Measurements from ENCODE around the gene ZNF366.

The ZNF366 gene

DNA sequence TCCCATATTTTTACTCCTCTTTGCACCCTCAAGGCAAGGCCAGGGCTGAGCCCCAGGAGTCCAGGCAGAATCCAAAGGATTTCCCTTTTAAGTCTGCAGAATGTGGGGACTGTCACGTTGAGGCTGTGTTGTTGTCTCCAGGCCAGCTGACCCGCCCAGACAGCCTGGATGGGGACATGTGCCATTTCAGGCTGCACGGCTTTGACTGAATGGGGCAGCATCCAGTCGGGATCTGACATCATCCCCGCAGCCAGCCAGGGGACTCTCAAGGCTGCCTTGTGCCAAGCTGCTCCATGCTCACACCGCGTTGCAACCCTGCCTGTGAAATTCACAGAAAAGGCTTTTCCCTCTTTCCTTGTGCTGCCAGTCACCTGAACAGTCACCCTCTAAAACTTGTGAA, 2.2 kb upstream of the ZNF366 start:
- TF ChIP-seq, protein P1, sequence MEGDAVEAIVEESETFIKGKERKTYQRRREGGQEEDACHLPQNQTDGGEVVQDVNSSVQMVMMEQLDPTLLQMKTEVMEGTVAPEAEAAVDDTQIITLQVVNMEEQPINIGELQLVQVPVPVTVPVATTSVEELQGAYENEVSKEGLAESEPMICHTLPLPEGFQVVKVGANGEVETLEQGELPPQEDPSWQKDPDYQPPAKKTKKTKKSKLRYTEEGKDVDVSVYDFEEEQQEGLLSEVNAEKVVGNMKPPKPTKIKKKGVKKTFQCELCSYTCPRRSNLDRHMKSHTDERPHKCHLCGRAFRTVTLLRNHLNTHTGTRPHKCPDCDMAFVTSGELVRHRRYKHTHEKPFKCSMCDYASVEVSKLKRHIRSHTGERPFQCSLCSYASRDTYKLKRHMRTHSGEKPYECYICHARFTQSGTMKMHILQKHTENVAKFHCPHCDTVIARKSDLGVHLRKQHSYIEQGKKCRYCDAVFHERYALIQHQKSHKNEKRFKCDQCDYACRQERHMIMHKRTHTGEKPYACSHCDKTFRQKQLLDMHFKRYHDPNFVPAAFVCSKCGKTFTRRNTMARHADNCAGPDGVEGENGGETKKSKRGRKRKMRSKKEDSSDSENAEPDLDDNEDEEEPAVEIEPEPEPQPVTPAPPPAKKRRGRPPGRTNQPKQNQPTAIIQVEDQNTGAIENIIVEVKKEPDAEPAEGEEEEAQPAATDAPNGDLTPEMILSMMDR (IDR thresholded peaks at IDR 0.05; ENCODE audit: extremely low read depth, missing control alignments), result no peak
- DNase-seq (ENCODE audit: low spot score), result no peak

DNA sequence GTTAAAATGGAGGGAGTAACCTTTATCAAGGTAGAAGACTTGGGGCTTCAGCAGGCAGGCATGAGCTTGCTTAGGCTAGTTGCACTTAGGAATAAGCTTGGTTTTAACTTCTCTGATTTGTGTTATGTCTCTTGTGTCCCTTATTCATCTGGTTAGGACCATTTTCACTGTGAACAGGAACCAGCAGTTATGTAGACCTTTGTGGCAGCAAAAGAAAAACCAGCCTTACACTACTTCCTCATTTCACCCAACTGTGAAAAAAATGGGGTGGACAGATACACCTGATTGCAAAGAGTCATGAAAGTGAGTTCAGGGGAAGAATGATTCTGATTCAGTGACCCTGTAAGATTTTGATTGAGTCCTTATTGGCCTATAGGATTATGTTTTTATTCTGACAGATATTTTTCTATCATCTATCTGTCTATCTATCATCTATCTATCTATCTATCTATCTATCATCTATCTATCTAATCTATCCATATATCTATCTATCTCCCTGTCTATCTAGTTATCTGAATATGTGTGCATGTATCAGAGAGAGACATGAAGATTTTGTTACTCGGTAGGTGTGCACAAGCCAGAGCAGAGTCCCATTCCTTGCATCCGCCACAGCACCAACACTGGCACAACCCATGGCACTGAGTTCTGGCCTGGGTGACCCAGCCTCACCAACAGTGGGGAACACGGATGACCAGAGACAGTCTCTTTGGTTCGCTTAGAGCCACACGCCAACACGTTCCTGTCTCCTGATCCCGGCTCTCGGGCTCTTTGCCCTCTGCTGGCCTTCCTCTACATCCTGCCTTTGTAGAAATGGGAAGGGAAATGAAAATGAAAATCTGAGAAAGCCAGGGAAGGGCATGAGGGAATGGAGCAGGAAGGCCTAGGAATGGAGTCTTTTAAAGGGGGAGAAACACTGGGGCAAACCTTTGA, 1.3 kb upstream of the ZNF366 start:
- TF ChIP-seq, protein P1 (IDR thresholded peaks at IDR 0.05; ENCODE audit: extremely low read depth, missing control alignments), result no peak
- DNase-seq (ENCODE audit: low spot score), result peak; percentile 83

DNA sequence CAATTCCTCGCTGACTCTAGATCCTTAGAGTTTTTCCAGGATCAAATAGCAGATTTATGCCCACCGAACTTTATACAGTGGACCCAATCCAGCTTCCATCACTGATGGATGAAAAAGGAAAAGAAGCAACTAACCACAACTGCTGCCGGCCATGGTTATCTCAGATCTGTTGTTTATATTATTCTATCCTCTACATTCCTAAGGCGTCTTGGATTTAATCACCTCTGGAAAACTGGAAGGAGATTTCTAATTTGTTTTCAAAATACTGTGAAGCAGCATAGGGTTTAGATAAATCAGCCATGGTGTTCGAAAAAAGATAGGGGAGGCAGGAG, 663 bp upstream of the ZNF366 start:
- TF ChIP-seq, protein P1 (IDR thresholded peaks at IDR 0.05; ENCODE audit: extremely low read depth, missing control alignments), result no peak
- no peak for DNase-seq (ENCODE audit: low spot score)

DNA sequence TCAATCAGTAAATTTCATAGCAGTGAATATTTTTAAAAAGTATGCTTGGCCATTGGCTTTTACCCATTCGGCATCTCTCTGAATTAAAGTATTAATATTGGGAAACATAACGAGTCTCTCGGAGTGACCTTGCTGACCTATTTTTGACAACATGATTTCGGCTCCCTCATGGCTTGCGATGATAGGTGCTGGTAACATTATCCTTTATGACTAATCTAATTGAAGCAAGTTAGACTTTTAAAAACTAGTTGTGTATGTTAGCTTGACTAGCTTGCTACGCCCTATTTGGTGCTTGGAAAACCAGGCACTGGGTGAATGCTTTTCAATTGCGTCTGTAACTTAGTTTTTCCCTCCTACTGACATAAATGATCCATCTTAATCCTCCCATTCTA, 1.1 kb downstream of the ZNF366 start:
- TF ChIP-seq, protein P1 (IDR thresholded peaks at IDR 0.05; ENCODE audit: extremely low read depth, missing control alignments), result no peak
- DNase-seq (ENCODE audit: low spot score), result no peak

DNA sequence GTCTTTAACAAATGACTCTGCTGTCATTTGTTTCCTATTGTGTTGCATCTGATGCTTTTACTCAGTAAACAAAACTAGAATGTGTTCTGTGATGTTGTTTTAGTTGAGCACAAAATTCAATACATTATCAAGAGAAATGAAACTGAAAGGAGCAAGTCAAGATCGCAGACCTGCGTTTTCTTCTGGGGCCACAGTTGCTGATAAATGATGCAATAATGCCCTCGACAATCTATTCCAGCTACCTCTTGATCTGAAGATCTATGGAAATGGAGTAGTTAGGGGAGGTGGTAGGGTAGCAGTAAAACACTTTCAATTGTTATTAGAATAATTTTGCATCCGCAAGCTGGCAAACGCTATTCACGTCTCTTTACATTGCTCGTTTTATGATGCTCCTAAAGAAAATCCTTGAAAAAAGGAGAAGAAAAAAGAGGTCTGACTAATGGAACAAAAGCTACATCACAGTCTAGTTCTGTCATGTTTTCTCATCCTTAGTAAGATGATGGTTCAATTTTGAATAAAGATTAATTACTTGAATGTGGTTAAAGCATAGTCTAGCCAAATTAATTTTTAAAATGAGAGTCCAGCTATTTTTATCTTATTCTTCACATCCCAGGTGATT, 1.6 kb downstream of the ZNF366 start:
- DNase-seq (ENCODE audit: low spot score), result no peak
- TF ChIP-seq, protein P1 (IDR thresholded peaks at IDR 0.05; ENCODE audit: extremely low read depth, missing control alignments), result no peak

DNA sequence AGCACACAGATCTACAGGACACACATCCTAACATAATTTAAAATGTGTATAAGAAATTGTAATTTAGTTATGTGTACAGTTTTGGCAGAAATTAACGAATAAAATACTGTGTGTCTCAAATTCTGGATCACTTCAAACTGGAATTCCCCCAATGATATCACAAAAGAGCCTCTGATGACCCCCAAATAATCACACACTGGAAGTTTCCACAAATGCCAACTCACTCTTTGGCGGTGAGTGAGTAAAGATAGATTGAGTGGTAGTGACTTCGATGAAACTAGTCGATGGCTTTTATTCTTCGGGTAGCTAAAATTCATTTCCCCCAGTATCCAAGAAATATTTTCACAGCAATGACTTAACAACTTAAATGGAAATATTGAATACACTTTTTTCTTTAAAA, 2.2 kb downstream of the ZNF366 start:
- no peak for DNase-seq (ENCODE audit: low spot score)
- TF ChIP-seq, protein P1 (IDR thresholded peaks at IDR 0.05; ENCODE audit: extremely low read depth, missing control alignments), result no peak

DNA sequence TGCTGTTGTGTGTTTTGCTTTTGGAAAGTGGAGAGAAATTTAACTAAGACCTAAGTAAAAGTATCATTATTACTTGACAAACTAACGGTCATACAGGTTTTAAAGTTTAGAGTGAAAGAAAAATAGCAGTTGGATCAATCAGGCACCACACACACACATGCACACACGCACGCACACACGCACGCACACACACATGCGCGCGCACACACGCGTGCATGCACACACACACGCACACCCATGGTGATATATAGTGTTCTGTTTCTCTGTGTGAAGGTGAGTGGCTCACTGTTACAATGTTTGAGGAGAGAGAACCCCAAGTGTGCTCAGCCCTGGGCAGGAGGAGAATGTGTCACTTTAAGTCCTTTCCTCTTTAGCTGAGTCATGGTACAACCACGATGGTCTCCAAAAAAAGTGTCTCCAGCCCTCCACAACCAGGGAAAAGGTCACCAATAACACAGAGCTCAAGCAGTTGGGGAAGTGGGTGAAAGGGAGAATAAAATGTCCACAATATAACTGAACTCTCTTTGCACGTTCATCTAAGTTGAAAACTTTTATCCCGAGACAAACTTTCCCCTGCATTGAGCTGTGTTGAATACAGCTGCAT, 3.2 kb downstream of the ZNF366 start:
- no peak for DNase-seq (ENCODE audit: low spot score)
- TF ChIP-seq, protein P1 (IDR thresholded peaks at IDR 0.05; ENCODE audit: extremely low read depth, missing control alignments), result no peak
